DND-41 (cell line): ENCODE measurements around the gene ARL17B.
"Not testable (repeated sequence)": the region's sequence is repeated elsewhere in the genome, so short reads cannot be mapped to it uniquely, and the experiment has no call there.

ENCODE experiments used
- ATAC-seq: fragments of 200-7000 bp; cut with Tn5 transposase; 3 replicates; pipeline ENCODE4 v1.9.1; 2021; ENCODE audit warnings: low read depth; ENCODE audit not compliant: insufficient read depth
- DNase-seq: peaks from one replicate; pipeline ENCODE4 v3.0.0-alpha.2; 2020
- H2AFZ ChIP-seq: 2 replicates; pipeline ENCODE4 v1.6.0; 2012; ENCODE audit warnings: low read depth, low read length
- H3K27ac ChIP-seq: 2 replicates; pipeline ENCODE4 v1.5.1; 2012; ENCODE audit warnings: low read length, inconsistent platforms
- H3K27me3 ChIP-seq: fragments of 200-600 bp; sonication (generic); 2 replicates; pipeline ENCODE4 v1.6.0; 2012; ENCODE audit warnings: low read length, mild to moderate bottlenecking, inconsistent platforms; ENCODE audit not compliant: insufficient read depth, poor library complexity
- H3K36me3 ChIP-seq: 2 replicates; pipeline ENCODE4 v1.5.1; 2012; ENCODE audit warnings: low read length, inconsistent platforms; ENCODE audit not compliant: insufficient read depth
- H3K4me1 ChIP-seq: 2 replicates; pipeline ENCODE4 v1.5.1; 2012; ENCODE audit warnings: mild to moderate bottlenecking, low read length; ENCODE audit not compliant: insufficient read depth
- H3K4me2 ChIP-seq: 2 replicates; pipeline ENCODE4 v1.6.0; 2012; ENCODE audit warnings: mild to moderate bottlenecking, moderate library complexity, low read length, inconsistent platforms; ENCODE audit not compliant: insufficient read depth
- H3K4me3 ChIP-seq, 2 experiments: fragments of 200-600 bp in 1 of 2; shearing (Covaris generic) in 1 of 2; 2 replicates each; pipeline ENCODE4 v1.5.1; 2012 to 2016; ENCODE audit warnings: inconsistent platforms in 2 of 2, low read length in 2 of 2, mild to moderate bottlenecking in 2 of 2, low read depth in 1 of 2, moderate library complexity in 1 of 2
- H3K79me2 ChIP-seq: 2 replicates; pipeline ENCODE4 v1.6.0; 2012; ENCODE audit warnings: low read length, inconsistent platforms; ENCODE audit not compliant: insufficient read depth
- H3K9ac ChIP-seq: 2 replicates; pipeline ENCODE4 v1.6.0; 2012; ENCODE audit warnings: low read depth, mild to moderate bottlenecking, inconsistent platforms, low read length, moderate library complexity
- H3K9me3 ChIP-seq: 2 replicates; pipeline ENCODE4 v1.5.1; 2012; ENCODE audit warnings: low read length, moderate library complexity, mild to moderate bottlenecking, inconsistent platforms; ENCODE audit not compliant: insufficient read depth, severe bottlenecking
- H4K20me1 ChIP-seq: 2 replicates; pipeline ENCODE4 v1.6.0; 2012; ENCODE audit warnings: low read length; ENCODE audit not compliant: insufficient read depth
- CTCF ChIP-seq: IDR thresholded peaks from 2 replicates; pipeline ENCODE4 v1.5.1; 2012; ENCODE audit warnings: borderline replicate concordance, low read length, moderate library complexity, mild to moderate bottlenecking; ENCODE audit not compliant: poor library complexity, severe bottlenecking; ENCODE audit errors: extremely low read depth

Gene ARL17B

GRCh38 chr17:46259845-46260661, 101.5 kb downstream of the ARL17B start:
- peak; percentile 60 for ATAC-seq
- DNase-seq, H3K4me3 ChIP-seq, H3K36me3 ChIP-seq, H3K79me2 ChIP-seq, H3K27me3 ChIP-seq, H3K9ac ChIP-seq, H4K20me1 ChIP-seq, H3K27ac ChIP-seq, H2AFZ ChIP-seq, H3K9me3 ChIP-seq, H3K4me1 ChIP-seq: not testable (repeated sequence)
- peak overlapping the region; percentile 44; the same call in 1 of the 2 replicates for H3K4me2 ChIP-seq

- not testable (repeated sequence) for H3K27me3 ChIP-seq, H3K36me3 ChIP-seq, H2AFZ ChIP-seq, H3K4me2 ChIP-seq, H3K79me2 ChIP-seq, H3K4me3 ChIP-seq, H4K20me1 ChIP-seq, H3K27ac ChIP-seq, ATAC-seq, H3K9me3 ChIP-seq, H3K4me1 ChIP-seq, DNase-seq, H3K9ac ChIP-seq
Observed at GRCh38 chr17:46256369-46256768, 105.2 kb downstream of the ARL17B start.

- not testable (repeated sequence) for H3K4me3 ChIP-seq, H3K36me3 ChIP-seq, H4K20me1 ChIP-seq, H3K27me3 ChIP-seq, H3K4me2 ChIP-seq, H3K9ac ChIP-seq, ATAC-seq, H3K9me3 ChIP-seq, H3K4me1 ChIP-seq, H3K27ac ChIP-seq, H2AFZ ChIP-seq, DNase-seq, H3K79me2 ChIP-seq
Observed at GRCh38 chr17:46254215-46254614, 107.4 kb downstream of the ARL17B start.

GRCh38 chr17:46253722-46254121, 107.8 kb downstream of the ARL17B start:
- H3K4me3 ChIP-seq, H3K27me3 ChIP-seq, H3K9me3 ChIP-seq, H3K27ac ChIP-seq, H3K4me1 ChIP-seq, H3K9ac ChIP-seq, H3K4me2 ChIP-seq, H3K36me3 ChIP-seq, H3K79me2 ChIP-seq, H2AFZ ChIP-seq, H4K20me1 ChIP-seq: not testable (repeated sequence)
- ATAC-seq (peak; percentile 84), DNase-seq (peak; percentile 64)
- peak; percentile 67 for TF ChIP-seq CTCF

GRCh38 chr17:46252804-46253203, 108.8 kb downstream of the ARL17B start:
- not testable (repeated sequence) for H3K4me3 ChIP-seq, H3K36me3 ChIP-seq, DNase-seq, H3K9me3 ChIP-seq, H3K4me1 ChIP-seq, H3K27me3 ChIP-seq, H4K20me1 ChIP-seq, H3K79me2 ChIP-seq, H3K27ac ChIP-seq, ATAC-seq, H3K9ac ChIP-seq, H2AFZ ChIP-seq, H3K4me2 ChIP-seq

- H3K4me3 ChIP-seq, DNase-seq, H3K4me2 ChIP-seq, H3K4me1 ChIP-seq, H3K27ac ChIP-seq, ATAC-seq, H3K9ac ChIP-seq, H3K36me3 ChIP-seq, H3K27me3 ChIP-seq, H2AFZ ChIP-seq, H4K20me1 ChIP-seq, H3K9me3 ChIP-seq, H3K79me2 ChIP-seq: not testable (repeated sequence)
Observed at GRCh38 chr17:46249153-46249552, 112.4 kb downstream of the ARL17B start.

- not testable (repeated sequence) for H3K36me3 ChIP-seq, H3K4me1 ChIP-seq, H3K79me2 ChIP-seq, H3K4me3 ChIP-seq, H3K9me3 ChIP-seq, H3K4me2 ChIP-seq, H2AFZ ChIP-seq, H4K20me1 ChIP-seq, H3K27me3 ChIP-seq, DNase-seq, H3K27ac ChIP-seq, H3K9ac ChIP-seq
- peak; percentile 69 for ATAC-seq
Observed at GRCh38 chr17:46244949-46245768, 116.4 kb downstream of the ARL17B start.
